Right renal cortex interstitium (tissue), 3 donors: ENCODE measurements around the gene SWI5. TPM values are rescaled to one million over a fixed set of nuclear protein-coding genes. Genes with fewer than 3 reads are reported as not detected.
"Not testable (repeated sequence)": the region's sequence is repeated elsewhere in the genome, so short reads cannot be mapped to it uniquely, and the experiment has no call there.

ENCODE experiments used
- DNase-seq, 3 donors: peaks; one replicate each; pipeline ENCODE4 v3.0.0-alpha.2; 2013; ENCODE audit warnings: low read depth in 3 of 3, low spot score in 2 of 3
- polyA plus RNA-seq, 3 donors: library from polyadenylated mRNA; unstranded; fragments of 120-200 nt; gene quantifications; one replicate each; pipeline ENCODE4 v1.2.1, GENCODE V29; 2013; ENCODE audit not compliant: insufficient read length in 3 of 3

Gene SWI5
- polyA plus RNA-seq, 3 donors, result 33.7 to 36.4 (median 36.1) TPM

GRCh38 chr9:128275198-128276007, 673 bp upstream of the SWI5 start, which contains the start of gene GOLGA2:
Gene GOLGA2, minus strand, starts transcription at chr9:128276007. Its CDS starts 31 bp downstream, at chr9:128275976.
- no peak for DNase-seq

- DNase-seq, result no peak
These were observed 646 bp downstream of the SWI5 start for GRCh38 chr9:128276574-128277270.

- DNase-seq, result not testable (repeated sequence)
These were observed 3.3 kb downstream of the SWI5 start for GRCh38 chr9:128279088-128280073.

GRCh38 chr9:128280084-128280622, 4.1 kb downstream of the SWI5 start:
- no peak for DNase-seq

- DNase-seq, result no peak
These were observed 6.4 kb downstream of the SWI5 start for GRCh38 chr9:128282500-128282899.

GRCh38 chr9:128285033-128285784, 9.1 kb downstream of the SWI5 start:
- DNase-seq, result no peak

GRCh38 chr9:128286440-128286839, 10.4 kb downstream of the SWI5 start:
- no peak for DNase-seq

GRCh38 chr9:128288273-128289004, 12.4 kb downstream of the SWI5 start:
- DNase-seq, result no peak

- no peak for DNase-seq
These were observed 15.9 kb downstream of the SWI5 start for GRCh38 chr9:128292009-128292408.

- DNase-seq, result no peak
These were observed 17.0 kb downstream of the SWI5 start for GRCh38 chr9:128293091-128293490.

- no peak for DNase-seq
These were observed 18.1 kb downstream of the SWI5 start for GRCh38 chr9:128294142-128294541.

- no peak for DNase-seq
These were observed 20.5 kb downstream of the SWI5 start for GRCh38 chr9:128296340-128297220.

- DNase-seq, result no peak
These were observed 21.2 kb downstream of the SWI5 start for GRCh38 chr9:128297221-128297773.

GRCh38 chr9:128298535-128299482, 22.7 kb downstream of the SWI5 start:
- DNase-seq, result no peak

GRCh38 chr9:128304136-128304970, 28.3 kb downstream of the SWI5 start:
- no peak for DNase-seq

GRCh38 chr9:128304971-128305288, 28.9 kb downstream of the SWI5 start:
- no peak for DNase-seq
